A204.1 (cell line): ENCODE results near the gene TRIM42.

Experiments used
- FAIRE-seq: peaks from 2 replicates; lab custom pipeline; 2012; peaks lifted over from hg19 to GRCh38; lab: Jason Lieb, UNC

The TRIM42 gene

GRCh38 chr3:140710711-140711389 lies 33.0 kb downstream of the TRIM42 start:
- FAIRE-seq, result no peak

DNA sequence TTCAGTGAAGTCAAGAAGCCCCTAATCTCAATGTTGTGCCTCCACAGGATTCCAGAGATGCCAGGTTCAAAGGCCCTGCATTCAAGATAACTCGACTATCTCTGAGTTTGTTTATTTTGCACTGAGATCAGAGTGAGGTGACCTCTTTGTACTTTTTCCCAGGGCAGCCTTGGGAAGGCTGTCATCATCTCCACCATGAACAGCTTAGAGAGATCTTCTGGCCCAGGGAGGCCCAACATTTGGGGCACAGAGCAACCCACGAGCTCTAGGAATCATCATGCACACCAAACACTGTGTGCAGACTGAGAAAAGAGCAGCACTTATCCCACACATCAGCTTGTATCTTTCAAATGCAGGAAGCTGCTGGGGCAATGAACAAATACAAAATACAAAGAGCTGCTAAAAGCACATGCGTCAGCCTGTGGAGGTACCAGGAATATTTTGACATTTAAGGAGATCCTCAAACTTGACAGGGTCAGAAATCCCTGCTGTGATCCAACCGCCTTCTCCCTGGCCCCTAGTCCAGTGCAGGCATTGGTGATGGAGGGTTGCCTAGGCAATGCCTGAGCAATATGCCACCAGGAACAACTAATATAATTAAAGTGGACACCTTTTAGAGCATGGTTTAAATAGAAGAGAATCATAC lies 33.6 kb downstream of the TRIM42 start:
- FAIRE-seq, result no peak

DNA sequence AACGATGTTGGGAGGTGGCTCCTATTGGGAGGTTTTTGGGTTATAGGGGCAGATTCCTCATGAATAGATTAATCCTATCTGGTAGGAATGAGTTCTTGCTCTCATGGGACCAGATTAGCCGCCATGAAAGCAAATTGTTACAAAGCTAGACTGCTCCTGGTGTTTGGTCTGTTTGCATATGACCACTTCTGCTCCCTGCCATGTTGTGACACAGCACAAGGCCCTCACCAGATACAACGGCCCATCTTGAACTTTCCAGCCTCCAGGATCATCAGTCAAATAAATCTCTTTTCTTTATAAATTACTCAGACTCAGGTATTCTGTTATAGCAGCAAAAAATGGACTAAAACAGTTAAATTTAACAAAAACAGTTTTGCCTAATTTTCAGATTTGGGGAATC lies 34.4 kb downstream of the TRIM42 start:
- FAIRE-seq, result no peak

- FAIRE-seq, result no peak
Observed at GRCh38 chr3:140715035-140715434, 37.2 kb downstream of the TRIM42 start.

DNA sequence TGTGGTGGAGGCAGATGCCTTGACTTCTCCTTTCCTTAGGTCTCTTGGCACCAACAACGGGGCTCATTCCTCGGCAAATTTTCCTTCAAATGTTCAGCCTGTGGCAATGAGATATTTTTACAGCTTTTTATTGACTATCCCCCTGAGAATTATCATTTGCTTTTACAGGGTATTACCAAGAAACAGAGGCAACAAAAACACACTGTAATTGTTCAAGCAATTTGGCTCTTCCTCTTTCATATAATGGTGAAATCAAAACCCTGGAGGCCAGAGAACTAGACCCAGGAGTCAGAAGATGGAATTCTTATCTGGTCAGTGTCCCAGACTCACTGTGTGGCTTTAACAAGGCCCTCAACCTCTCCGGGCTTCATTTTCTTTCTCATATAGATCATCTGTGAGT lies 40.1 kb downstream of the TRIM42 start:
- FAIRE-seq, result no peak

DNA sequence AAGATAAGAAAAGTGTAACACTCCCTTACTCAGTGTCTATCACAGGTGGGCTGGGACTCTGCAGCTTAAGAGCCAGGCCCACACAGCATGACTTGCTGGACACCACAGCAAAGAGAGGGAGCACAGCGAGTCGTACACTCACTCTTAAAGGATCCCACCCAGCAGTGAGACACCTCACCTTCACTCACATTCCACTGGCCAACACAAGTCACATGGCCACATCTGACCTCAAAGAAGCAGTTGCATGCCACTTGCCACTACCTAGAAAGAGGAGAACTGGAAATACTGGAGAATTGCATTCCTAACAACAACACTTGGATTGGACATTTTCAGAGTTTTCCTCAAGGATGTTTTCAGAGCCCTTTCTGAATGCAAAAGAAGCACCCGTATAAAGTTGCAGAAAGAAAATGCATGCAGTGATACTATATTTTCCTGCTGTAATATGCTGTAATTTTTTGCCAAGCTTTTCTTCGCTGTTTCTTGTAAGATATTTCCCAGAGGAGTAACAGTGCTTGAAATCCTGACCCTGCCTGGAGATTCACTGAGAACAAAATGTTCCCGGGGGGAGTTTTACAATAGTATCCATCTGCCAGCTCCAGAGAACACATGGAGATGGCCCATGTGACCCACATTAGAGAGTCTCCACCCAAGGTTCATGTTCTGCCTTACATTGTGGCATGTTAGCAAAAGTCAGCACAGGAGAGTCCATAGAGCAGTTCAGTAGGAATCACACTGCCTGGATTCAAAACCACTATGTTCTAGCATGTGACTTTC lies 42.2 kb downstream of the TRIM42 start:
- no peak for FAIRE-seq

DNA sequence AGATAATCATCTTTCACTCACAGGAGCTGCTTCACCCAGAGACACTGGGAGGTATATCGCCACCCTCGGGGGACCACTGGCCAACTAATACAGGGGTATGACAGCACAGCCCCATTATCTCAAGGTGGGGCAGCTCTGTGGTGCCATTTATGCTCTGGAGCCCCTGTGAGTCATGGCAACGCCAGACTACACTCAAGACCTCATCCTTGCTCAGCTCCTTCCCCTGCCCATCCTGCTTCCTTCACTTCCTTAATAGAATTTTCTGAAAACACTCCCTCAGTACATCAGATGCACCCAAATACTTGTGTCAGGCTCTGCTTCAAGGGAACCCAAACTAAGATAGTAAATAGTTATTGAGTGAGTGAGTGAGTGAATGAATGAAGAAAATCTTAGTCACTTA lies 45.7 kb downstream of the TRIM42 start:
- no peak for FAIRE-seq

DNA sequence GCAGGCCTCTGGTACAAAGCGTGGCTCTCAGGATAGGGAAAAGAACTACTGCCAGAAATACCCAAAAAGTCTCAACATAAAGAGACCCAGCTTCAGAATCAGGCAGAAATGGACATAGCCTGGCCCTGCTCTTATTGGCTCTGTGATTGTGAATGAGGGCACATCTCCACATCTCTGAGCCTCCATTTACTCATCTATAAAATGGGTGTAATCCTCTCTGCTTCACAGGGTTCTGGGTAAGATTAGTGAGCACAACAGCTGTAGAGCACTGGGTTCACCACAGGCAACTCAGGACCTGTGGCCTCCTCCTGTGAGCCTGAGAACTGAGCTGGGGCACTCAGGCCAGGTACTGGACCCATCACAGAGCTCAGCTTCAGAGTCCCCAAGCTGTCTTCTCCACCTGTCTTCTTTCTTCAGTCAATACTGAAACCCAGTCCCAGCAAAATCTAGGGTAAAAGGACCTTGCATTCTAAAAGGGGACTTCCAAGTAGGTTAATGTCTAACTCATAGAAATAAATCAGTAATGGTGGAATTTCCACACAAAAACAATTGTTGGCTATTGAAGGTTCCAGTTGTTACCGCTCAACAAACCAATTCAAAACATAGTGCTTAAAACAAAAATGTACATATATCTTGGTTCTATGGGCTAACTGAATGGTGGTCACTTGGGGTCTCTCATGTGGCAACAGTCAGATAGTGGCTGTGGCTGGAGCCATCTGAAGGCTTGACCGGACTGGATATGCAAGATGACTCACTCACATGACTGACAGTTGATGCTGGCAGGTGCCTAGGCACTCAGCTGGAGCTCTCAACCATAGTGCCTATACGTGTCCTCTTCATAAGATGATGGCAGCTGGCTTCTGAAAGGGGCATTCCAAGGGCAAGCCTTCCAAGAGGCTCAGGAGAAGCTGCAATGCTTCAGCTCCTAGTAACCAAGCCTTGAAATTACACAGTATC lies 47.3 kb downstream of the TRIM42 start:
- no peak for FAIRE-seq

DNA sequence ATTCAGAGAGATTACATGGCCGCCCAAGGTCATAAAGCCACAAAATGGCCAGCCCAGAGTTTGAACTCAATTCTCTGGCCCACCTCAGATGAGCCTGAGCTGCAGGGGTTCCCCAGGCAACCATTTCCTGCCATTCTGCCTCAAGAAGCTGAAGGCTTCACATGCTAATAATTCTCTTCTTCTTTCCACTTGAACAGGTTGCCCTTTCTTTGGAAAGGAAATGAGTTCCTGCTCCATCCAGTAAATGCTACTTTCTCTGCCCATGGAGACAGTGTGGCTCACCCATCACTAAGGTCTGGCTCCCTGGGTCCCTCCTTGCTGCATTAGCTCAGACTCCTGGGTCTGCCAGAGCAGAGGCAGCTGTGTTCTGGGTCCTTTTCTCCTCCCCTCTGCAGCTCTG lies 48.2 kb downstream of the TRIM42 start:
- no peak for FAIRE-seq

GRCh38 chr3:140727886-140728285 lies 50.0 kb downstream of the TRIM42 start:
- no peak for FAIRE-seq

DNA sequence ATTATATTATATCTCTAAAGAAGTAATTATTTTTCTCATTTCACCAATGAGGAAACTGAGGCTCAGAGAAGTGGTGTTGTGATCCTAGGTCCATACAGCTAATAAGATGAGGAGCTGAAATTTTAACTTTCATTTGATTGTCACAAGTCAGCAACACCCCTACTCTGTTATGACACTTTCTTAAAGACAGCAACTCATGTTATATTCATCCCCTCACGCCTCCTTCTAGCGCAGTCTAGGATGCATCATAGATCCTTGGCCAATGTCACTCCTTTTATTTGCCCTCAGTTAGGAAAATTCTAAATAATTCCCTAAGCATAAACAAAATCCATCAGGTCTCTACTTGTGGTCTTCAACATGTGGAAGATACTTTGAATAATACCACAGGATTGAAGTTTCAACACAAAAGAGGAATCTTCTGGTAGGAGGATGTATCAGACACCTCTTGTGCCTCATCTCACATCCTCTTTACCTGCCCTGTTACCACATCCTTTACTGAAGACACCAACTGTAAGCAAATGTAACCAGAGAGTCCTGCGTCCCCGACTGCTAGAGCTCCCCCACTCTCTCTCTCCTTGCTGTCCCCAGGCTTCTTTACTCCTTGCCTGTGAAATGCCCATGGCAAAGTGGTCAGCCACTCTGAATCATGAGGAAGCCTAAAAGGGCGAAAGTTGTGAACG lies 53.7 kb downstream of the TRIM42 start:
- FAIRE-seq, result no peak

GRCh38 chr3:140733623-140734022 lies 55.8 kb downstream of the TRIM42 start:
- no peak for FAIRE-seq

DNA sequence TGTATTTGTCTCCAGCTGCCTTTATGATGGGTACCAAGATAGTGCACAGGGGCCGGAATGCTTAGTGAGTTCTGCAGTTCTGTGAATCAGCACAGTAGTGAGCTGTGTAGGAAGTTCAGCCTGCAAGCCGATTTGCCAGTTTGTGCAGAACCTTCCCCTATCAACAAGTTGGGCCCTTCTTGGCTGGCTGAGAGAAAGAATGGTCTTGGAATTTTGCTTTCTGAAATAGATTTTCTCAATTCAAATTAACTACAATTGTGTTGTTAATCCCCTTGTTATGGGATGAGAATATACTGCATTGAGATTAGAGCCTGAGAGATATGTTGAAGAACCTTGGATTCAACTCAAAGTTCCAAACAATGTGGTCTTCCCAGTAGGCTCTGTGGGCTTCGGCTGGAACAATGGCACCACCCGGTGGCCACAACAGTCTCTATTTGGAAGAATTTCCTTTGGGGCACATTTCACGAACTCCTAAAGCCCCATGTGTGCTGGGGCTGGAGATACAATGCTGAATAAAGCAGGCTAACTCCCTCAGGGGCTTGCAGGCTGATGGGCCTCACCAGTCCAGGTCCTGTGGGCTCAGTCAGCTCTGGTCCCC lies 59.1 kb downstream of the TRIM42 start:
- no peak for FAIRE-seq

DNA sequence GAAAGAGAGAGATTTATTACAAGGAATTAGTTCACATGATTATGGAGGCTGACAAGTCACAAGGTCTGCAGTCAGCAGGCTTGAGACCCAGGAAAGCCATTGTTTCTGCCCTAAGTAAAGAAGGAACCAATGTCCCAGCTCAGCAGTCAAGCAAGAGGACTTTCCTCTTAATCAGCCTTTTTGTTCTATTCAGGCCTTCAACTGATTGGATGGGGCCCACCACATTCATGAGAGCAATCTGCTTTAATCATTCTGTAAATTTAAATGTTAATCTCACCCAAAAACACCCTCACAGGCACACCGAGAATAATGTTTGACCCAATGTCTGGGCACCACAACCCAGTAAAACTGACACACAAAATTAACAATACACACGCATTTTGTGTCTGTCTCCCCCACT lies 64.3 kb downstream of the TRIM42 start:
- FAIRE-seq, result no peak

DNA sequence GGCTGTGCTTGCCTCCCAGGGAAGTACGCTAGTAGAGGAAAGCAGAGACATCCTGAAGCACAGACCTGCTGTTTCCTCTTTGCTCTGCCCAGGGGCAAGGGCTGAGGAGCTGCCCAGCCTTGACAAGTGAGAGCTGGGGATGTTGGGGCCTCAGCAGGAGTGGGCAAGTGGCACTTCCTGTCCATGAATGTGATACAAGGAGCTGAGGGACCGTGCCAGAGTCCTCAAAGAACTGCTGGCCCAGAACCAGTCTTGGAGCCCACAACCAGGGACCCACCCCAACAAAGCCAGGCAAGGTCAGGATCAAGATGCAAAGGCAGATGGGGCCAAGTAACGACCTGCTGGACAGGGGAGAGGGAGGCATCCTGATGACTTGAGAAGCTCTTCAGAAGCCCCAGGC lies 70.3 kb downstream of the TRIM42 start:
- FAIRE-seq, result no peak

- FAIRE-seq, result no peak
Observed at GRCh38 chr3:140748903-140749302, 71.0 kb downstream of the TRIM42 start.
